ENCODE data around the gene LRRC58.

- TF ChIP-seq TAF1 (IDR thresholded peaks at IDR 0.05; ENCODE audit: borderline replicate concordance, insufficient read depth, low read length): no peak
- no peak for TF ChIP-seq SIN3A (IDR thresholded peaks at IDR 0.05; ENCODE audit: borderline replicate concordance, insufficient read depth, low read length)
Observed at GRCh38 chr3:120276767-120277166, 72.4 kb downstream of the LRRC58 start.
